Measurements from ENCODE around the gene ANKRD6.

Gene ANKRD6

GRCh38 chr6:89508755-89509563, 76.0 kb downstream of the ANKRD6 start:
- TF ChIP-seq CTCF (IDR thresholded peaks at IDR 0.05; ENCODE audit: low read depth, low read length) = no peak
- H3K4me3 ChIP-seq (ENCODE audit: low read depth, low read length) = no peak overlapping the region

GRCh38 chr6:89509777-89510281, 76.9 kb downstream of the ANKRD6 start:
- no peak for TF ChIP-seq CTCF (IDR thresholded peaks at IDR 0.05; ENCODE audit: low read depth, low read length)
- H3K4me3 ChIP-seq (ENCODE audit: low read depth, low read length) = no peak overlapping the region

GRCh38 chr6:89510393-89510792, 77.4 kb downstream of the ANKRD6 start:
- TF ChIP-seq CTCF (IDR thresholded peaks at IDR 0.05; ENCODE audit: low read depth, low read length) = no peak
- no peak overlapping the region for H3K4me3 ChIP-seq (ENCODE audit: low read depth, low read length)

- TF ChIP-seq CTCF (IDR thresholded peaks at IDR 0.05; ENCODE audit: low read depth, low read length) = no peak
Observed at GRCh38 chr6:89518352-89519055, 85.6 kb downstream of the ANKRD6 start.

GRCh38 chr6:89520736-89521135, 87.8 kb downstream of the ANKRD6 start:
- no peak for TF ChIP-seq CTCF (IDR thresholded peaks at IDR 0.05; ENCODE audit: low read depth, low read length)

More at GRCh38 chr6:89518352-89519055, 85.6 kb downstream of the ANKRD6 start:
- no peak overlapping the region for H3K4me3 ChIP-seq (ENCODE audit: low read depth, low read length)

GRCh38 chr6:89522778-89523177, 89.8 kb downstream of the ANKRD6 start:
- TF ChIP-seq CTCF (IDR thresholded peaks at IDR 0.05; ENCODE audit: low read depth, low read length) = no peak
- no peak overlapping the region for H3K4me3 ChIP-seq (ENCODE audit: low read depth, low read length)

More at GRCh38 chr6:89520736-89521135, 87.8 kb downstream of the ANKRD6 start:
- H3K4me3 ChIP-seq (ENCODE audit: low read depth, low read length) = no peak overlapping the region

All from WI38 (cell line).